Smooth muscle cell of the umbilical artery (primary cell): Measurements from ENCODE around the gene KHDC1. TPM values are rescaled to one million over a fixed set of nuclear protein-coding genes. Genes with fewer than 3 reads are reported as not detected.

Experiments used
- total RNA-seq: library from RNA; depleted of rRNA; stranded (reverse); fragments of >200 nt; gene quantifications from 2 replicates; pipeline ENCODE4 v1.2.3, GENCODE V29; 2014

Gene KHDC1, protein sequence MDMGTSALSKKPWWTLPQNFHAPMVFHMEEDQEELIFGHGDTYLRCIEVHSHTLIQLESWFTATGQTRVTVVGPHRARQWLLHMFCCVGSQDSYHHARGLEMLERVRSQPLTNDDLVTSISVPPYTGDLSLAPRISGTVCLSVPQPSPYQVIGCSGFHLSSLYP
- 3.0 and 3.3 TPM in 2 replicates for total RNA-seq

DNA sequence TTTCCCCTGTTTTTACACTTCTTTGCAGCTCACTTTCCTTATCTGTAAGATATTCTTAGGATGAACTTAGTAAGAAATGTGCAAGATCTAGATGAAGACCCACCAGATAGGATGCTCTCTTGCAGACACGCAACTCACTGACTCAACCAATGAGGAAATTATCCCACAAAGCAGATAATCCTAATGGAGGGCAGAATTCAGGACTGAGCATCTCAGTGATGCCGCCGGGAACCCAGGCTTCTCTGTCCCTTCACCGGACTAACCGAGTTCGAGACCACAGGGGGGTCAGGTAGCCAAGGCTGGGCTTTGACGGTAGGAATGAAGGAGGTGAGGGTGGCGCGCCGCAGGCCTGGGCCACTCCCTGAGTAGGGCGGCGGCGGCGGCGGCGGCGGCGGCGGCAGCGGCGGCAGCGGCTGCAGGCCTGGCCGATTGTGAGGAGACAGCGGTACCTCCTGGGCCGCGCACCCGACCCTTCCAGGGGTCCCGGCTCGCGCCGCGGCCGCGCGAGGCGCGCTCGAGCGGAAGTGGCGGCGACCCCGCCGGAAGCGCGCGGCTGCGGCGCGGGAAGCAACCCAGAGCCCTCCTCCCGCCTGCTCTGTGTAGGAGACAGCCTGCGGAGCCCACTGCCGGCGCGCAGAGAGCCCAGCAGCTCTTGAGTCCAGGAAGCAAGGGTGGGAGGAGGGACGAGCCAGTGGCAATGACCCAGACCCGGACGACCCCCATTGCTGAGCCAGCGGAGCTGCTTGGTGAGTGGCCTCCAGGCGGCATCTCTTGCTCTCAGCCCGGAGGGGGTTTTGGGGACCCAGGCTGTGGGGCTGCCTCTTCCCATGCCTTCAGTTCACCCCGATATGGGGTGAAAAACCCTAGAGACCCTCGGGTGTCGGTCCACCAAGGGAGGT is at the start of gene KHDC1:
KHDC1 (minus strand) TSS at position 526 of the 899 bp plus-strand sequence. CDS start 20,679 bp downstream, outside the sequence.

DNA sequence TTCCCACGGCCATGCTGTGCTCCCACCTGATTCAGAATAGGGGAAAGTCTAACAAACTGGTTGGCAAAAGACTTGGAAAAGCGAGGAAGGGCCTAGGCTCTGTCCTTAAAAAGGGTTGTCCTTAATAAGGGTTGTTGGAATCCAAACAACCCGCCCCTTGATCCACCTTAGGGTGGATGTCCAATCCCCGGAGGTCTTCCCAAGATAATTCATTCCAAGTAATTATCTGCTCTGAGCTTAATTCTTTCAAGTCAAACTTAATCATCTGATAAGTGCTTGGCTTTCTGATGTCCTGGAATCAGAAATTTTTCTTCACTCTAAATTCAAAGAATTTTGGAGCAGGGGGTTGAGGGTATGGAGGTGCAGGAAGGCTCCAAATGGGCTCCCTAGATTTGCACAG is 37.6 kb downstream of the KHDC1 start, which contains the start of gene KHDC1L:
KHDC1L (minus strand) TSS at position 101 of the 400 bp plus-strand sequence; CDS start at position 13, 88 bp downstream.

Other genes with a start within 250 kb of the KHDC1 start
- gene KHDC1L, start 37.7 kb downstream of the KHDC1 start, total RNA-seq = not detected in 2 replicates
- gene DPPA5, start 91.1 kb upstream of the KHDC1 start, total RNA-seq = not detected in 2 replicates
- not detected in 2 replicates for gene KHDC3L, start 99.5 kb upstream of the KHDC1 start, total RNA-seq
- not detected in 2 replicates for gene OOEP, start 106.7 kb upstream of the KHDC1 start, total RNA-seq
- gene DDX43, start 131.6 kb upstream of the KHDC1 start, total RNA-seq = 0.59 and 1.8 TPM in 2 replicates
- 5.6 and 7.1 TPM in 2 replicates for gene CGAS, start 189.1 kb upstream of the KHDC1 start, total RNA-seq
- 36.4 and 49.9 TPM in 2 replicates for gene MTO1, start 198.5 kb upstream of the KHDC1 start, total RNA-seq